Measurements from ENCODE around the gene TMEM8B. TPM values are rescaled to one million over a fixed set of nuclear protein-coding genes. Genes with fewer than 3 reads are reported as not detected.

The TMEM8B gene
- total and polyA plus RNA-seq, 9 of the 15 experiments (the other 6 are each of a cell fraction or from before 2014, with no cell fraction given): 0.01 to 2.2 (median 1.1) TPM

- Histone ChIP-seq H2AFZ (ENCODE audit: low read depth, low read length) (peak within 1 kb of the TSS; percentile 99), H3K27me3 (ENCODE audit: control insufficient read depth in 2 of 2, insufficient read depth in 2 of 2, low read length in 2 of 2) (no peaks in the 10 kb centered on the region), H3K27ac (ENCODE audit: extremely low read depth, low read depth, low read length) (peak within 1 kb of the TSS; percentile 59), H3K36me3 (ENCODE audit: control insufficient read depth, insufficient read depth, low read length) (no peaks in the 10 kb centered on the region), H4K20me1 (replicated peaks; ENCODE audit: control insufficient read depth, insufficient read depth, low read length) (no peaks in the 10 kb centered on the region), H3K9ac (ENCODE audit: insufficient read depth in 1 of 2, low read depth in 2 of 2, low read length in 2 of 2) (peak within 1 kb of the TSS; percentile 59 to 91), H3K4me1 (replicated peaks in 1 of 2; ENCODE audit: control insufficient read depth in 2 of 2, insufficient read depth in 2 of 2, low read length in 2 of 2) (peaks cover 0 to 12% of the 10 kb centered on the region in 2 experiments; a peak in 3 of 5 replicates), H3K79me2 (ENCODE audit: control insufficient read depth, insufficient read depth, low read length) (no peaks in the 10 kb centered on the region), H3K9me3 (replicated peaks; ENCODE audit: control insufficient read depth, insufficient read depth, low read depth, low read length) (no peaks in the 10 kb centered on the region), H3K4me2 (ENCODE audit: insufficient read depth, low read length) (peak within 1 kb of the TSS; percentile 86), H3K9me1 (ENCODE audit: control insufficient read depth, insufficient read depth, low read length) (no peaks in the 10 kb centered on the region), H3K4me3 (peak within 1 kb of the TSS; percentile 59)
- POLR2A ChIA-PET: interaction anchor here (1.1 kb wide), 1 partner anchor 9 kb away, joined by 4 read pairs; no protein-coding TSS in a partner anchor
- no TSS peak for BruUV-seq (replicated peaks)
- 14% methylated on average over 17 of the region's 21 CpGs for WGBS (ENCODE audit: insufficient coverage, low coverage, missing lambda C conversion rate)
- in situ Hi-C loops (cut with MboI): no loop called here
- TF ChIP-seq RFX1 (IDR thresholded peaks at IDR 0.05) (peak; percentile 86), CEBPB (tag; IDR thresholded peaks at IDR 0.05) (no peak), GABPB1 (CRISPR knock-in tag; IDR thresholded peaks at IDR 0.05) (no peak), BHLHE40 (IDR thresholded peaks at IDR 0.05; ENCODE audit: low read length) (no peak), POLR2A (conservative IDR thresholded peaks at IDR 0.05) (peak; percentile 39; the same call in 1 of the 2 replicates), ZBTB7A (IDR thresholded peaks at IDR 0.05; ENCODE audit: borderline replicate concordance, control insufficient read depth, low read depth, low read length) (peak; percentile 41; the same call in 1 of the 2 replicates), PHF8 (IDR thresholded peaks at IDR 0.05; ENCODE audit: borderline replicate concordance, low read length) (0 out of 2 replicates have a peak, but pooled peaks have one; percentile 7), ZNF76 (CRISPR knock-in tag; IDR thresholded peaks at IDR 0.05; ENCODE audit: borderline replicate concordance) (no peak), FIP1L1 (IDR thresholded peaks at IDR 0.05; ENCODE audit: low read depth, low read length, poor library complexity, severe bottlenecking) (no peak), ZBTB33 (CRISPR knock-in tag; IDR thresholded peaks at IDR 0.05) (peak; percentile 72)
- FAIRE-seq (no peak), ATAC-seq (peak; percentile 7; the same call in 2 of the 3 replicates), DNase-seq (ENCODE audit: extremely low read depth in 1 of 4, low spot score in 3 of 4) (peak in 1 of 4 experiments; percentile 11)
- CTCF ChIA-PET (ENCODE audit: low intra/inter-chr PET ratio): no interaction called here
- intact Hi-C loops (cut with micrococcal nuclease): no loop called here
These were observed 328 bp upstream of the TMEM8B start, which contains the start of gene FAM221B for GRCh38 chr9:35828716-35829083. Gene FAM221B (minus strand): TSS chr9:35828732. CDS start chr9:35826161, 2,571 bp downstream.
